ENCODE data around the gene TTC33.

DNA sequence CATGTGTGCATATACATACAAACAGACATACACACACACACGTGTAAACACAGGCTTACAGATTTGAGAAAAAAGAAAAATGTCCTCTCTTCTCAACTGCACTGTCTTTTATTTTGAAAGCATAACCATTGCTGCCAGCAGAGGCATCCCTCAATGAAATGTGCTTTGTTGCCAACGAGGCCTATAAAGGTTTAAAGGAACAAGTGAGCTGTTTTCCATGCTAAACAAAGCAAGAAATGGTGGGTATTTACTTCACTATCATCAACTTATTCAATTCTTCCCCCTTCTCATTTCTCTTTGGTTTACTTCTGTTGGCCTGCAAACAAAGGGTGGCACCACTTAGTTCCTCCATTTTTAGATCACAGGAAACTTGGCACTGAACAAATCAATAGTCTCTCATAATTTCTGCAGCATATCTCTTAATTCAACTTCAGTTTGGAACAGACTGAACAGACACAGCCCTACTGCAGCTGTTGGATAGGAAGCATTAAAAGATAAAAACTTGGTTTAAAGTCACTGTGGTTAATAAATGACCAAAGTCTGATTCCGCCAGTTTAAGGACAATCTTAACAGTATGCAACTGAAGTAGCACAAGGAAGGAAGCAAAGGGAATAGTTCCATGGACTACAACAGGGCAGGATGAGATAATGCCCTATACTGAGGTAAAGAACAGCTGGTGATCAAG lies 21.7 kb downstream of the TTC33 start:
- TF ChIP-seq, protein P1, sequence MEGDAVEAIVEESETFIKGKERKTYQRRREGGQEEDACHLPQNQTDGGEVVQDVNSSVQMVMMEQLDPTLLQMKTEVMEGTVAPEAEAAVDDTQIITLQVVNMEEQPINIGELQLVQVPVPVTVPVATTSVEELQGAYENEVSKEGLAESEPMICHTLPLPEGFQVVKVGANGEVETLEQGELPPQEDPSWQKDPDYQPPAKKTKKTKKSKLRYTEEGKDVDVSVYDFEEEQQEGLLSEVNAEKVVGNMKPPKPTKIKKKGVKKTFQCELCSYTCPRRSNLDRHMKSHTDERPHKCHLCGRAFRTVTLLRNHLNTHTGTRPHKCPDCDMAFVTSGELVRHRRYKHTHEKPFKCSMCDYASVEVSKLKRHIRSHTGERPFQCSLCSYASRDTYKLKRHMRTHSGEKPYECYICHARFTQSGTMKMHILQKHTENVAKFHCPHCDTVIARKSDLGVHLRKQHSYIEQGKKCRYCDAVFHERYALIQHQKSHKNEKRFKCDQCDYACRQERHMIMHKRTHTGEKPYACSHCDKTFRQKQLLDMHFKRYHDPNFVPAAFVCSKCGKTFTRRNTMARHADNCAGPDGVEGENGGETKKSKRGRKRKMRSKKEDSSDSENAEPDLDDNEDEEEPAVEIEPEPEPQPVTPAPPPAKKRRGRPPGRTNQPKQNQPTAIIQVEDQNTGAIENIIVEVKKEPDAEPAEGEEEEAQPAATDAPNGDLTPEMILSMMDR (IDR thresholded peaks at IDR 0.05), result no peak
- TF ChIP-seq POLR2AphosphoS5 (IDR thresholded peaks at IDR 0.05) (no peak), POLR2A (IDR thresholded peaks at IDR 0.05) (no peak)
